ENCODE results near the gene DNAJA1. TPM values are rescaled to one million over a fixed set of nuclear protein-coding genes. Genes with fewer than 3 reads are reported as not detected.

DNAJA1 gene
- total RNA-seq, 1 experiment from 2014 or later: 74.5 TPM

DNA sequence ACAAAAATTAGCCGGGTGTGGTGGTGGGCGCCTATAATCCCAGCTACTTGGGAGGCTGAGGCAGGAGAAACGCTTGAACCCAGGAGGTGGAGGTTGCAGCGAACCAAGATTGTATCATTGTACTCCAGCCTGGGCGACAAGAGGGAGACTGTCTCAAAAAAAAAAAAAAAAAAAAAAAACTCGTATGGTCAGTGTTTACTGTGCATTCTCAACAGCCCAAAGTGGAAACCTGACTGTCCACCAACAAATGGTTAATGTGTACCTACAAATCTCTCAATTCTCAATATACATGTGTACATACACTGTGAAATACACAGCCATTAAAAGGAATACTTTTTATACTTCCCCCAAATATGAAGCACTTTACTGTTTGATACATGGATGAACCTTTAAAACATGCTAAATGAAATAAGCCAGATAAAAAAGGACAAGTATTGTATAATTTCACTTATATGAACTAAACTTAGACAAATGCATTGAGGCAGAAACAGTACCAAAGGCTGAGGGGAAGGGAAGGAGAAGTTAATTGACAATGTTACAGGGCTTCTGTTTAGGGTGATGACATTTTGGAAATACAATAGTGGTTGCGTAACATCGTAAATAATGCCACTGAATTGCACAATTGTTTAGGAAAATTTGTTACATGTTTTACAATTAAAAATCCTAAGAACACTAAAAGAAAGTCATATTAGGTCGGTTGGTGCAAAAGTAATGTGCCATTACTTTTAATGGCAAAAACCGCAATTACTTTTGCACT, 16.5 kb downstream of the DNAJA1 start:
- TF ChIP-seq ZNF121 (CRISPR knock-in tag; IDR thresholded peaks at IDR 0.05) (no peak), GABPB1 (CRISPR knock-in tag; IDR thresholded peaks at IDR 0.05) (peak; percentile 57)
- Mint-ChIP-seq H3K36me3 (peaks cover 27% of the 10 kb centered on the region), H3K27me3 (ENCODE audit: low read depth) (no peaks in the 10 kb centered on the region), H3K4me1 (peaks cover 19% of the 10 kb centered on the region), H3K4me3 (no peak overlapping the region), H3K9me3 (no peaks in the 10 kb centered on the region), H3K27ac (no peak overlapping the region)
- ChIA-PET CTCF (no interaction called here), POLR2A (no interaction called here)
- DNase-seq (ENCODE audit: low spot score) (no peak), ATAC-seq (no peak)

- DNase-seq (ENCODE audit: low spot score) (no peak), ATAC-seq (no peak)
- TF ChIP-seq, protein P1, sequence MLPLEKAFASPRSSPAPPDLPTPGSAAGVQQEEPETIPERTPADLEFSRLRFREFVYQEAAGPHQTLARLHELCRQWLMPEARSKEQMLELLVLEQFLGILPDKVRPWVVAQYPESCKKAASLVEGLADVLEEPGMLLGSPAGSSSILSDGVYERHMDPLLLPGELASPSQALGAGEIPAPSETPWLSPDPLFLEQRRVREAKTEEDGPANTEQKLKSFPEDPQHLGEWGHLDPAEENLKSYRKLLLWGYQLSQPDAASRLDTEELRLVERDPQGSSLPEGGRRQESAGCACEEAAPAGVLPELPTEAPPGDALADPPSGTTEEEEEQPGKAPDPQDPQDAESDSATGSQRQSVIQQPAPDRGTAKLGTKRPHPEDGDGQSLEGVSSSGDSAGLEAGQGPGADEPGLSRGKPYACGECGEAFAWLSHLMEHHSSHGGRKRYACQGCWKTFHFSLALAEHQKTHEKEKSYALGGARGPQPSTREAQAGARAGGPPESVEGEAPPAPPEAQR (CRISPR knock-in tag; IDR thresholded peaks at IDR 0.05): no peak
- TF ChIP-seq MYBL2 (CRISPR knock-in tag; IDR thresholded peaks at IDR 0.05) (no peak), FOXK1 (CRISPR knock-in tag; IDR thresholded peaks at IDR 0.05) (no peak)
- Mint-ChIP-seq H3K27me3 (ENCODE audit: low read depth) (no peaks in the 10 kb centered on the region), H3K4me1 (peaks cover 19% of the 10 kb centered on the region), H3K9me3 (no peaks in the 10 kb centered on the region), H3K36me3 (peaks cover 28% of the 10 kb centered on the region), H3K27ac (no peak overlapping the region), H3K4me3 (no peak overlapping the region)
- ChIA-PET POLR2A (interaction anchor here (1.5 kb wide), 1 partner anchor 18 kb away, joined by 5 read pairs; no protein-coding TSS in a partner anchor), CTCF (no interaction called here)
Observed at GRCh38 chr9:33042473-33042872, 17.4 kb downstream of the DNAJA1 start.

DNA sequence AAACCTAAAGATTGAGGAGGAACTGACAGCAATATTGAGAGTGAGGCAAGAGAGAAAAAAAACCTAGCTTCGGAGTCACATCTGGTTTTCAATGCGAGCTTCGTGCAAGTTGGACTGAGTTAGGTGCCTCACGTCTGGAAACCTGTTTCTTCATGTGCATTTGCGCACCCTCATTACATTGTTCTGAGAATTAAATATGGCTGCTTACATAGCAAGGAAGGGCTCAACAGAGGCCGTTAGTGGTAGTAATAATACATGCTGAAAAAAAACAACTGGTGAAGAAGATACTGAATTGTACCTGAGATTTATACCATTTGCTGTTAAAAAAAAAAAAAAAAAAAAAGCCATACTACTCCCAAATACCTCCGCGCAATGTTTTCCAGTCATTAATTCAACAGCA, 18.6 kb downstream of the DNAJA1 start:
- Mint-ChIP-seq H3K27me3 (ENCODE audit: low read depth) (no peaks in the 10 kb centered on the region), H3K4me3 (peak overlapping the region; percentile 78), H3K36me3 (peaks cover 26% of the 10 kb centered on the region), H3K9me3 (no peaks in the 10 kb centered on the region), H3K4me1 (peaks cover 19% of the 10 kb centered on the region), H3K27ac (peak overlapping the region; percentile 82)
- no peak for DNase-seq (ENCODE audit: low spot score)
- TF ChIP-seq, protein P2, sequence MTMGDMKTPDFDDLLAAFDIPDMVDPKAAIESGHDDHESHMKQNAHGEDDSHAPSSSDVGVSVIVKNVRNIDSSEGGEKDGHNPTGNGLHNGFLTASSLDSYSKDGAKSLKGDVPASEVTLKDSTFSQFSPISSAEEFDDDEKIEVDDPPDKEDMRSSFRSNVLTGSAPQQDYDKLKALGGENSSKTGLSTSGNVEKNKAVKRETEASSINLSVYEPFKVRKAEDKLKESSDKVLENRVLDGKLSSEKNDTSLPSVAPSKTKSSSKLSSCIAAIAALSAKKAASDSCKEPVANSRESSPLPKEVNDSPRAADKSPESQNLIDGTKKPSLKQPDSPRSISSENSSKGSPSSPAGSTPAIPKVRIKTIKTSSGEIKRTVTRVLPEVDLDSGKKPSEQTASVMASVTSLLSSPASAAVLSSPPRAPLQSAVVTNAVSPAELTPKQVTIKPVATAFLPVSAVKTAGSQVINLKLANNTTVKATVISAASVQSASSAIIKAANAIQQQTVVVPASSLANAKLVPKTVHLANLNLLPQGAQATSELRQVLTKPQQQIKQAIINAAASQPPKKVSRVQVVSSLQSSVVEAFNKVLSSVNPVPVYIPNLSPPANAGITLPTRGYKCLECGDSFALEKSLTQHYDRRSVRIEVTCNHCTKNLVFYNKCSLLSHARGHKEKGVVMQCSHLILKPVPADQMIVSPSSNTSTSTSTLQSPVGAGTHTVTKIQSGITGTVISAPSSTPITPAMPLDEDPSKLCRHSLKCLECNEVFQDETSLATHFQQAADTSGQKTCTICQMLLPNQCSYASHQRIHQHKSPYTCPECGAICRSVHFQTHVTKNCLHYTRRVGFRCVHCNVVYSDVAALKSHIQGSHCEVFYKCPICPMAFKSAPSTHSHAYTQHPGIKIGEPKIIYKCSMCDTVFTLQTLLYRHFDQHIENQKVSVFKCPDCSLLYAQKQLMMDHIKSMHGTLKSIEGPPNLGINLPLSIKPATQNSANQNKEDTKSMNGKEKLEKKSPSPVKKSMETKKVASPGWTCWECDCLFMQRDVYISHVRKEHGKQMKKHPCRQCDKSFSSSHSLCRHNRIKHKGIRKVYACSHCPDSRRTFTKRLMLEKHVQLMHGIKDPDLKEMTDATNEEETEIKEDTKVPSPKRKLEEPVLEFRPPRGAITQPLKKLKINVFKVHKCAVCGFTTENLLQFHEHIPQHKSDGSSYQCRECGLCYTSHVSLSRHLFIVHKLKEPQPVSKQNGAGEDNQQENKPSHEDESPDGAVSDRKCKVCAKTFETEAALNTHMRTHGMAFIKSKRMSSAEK (CRISPR knock-in tag; IDR thresholded peaks at IDR 0.05; ENCODE audit: borderline replicate concordance): no peak
- TF ChIP-seq ZNF671 (CRISPR knock-in tag; IDR thresholded peaks at IDR 0.05) (no peak), TCF7 (CRISPR knock-in tag; IDR thresholded peaks at IDR 0.05; ENCODE audit: low read depth) (no peak), CDX4 (CRISPR knock-in tag; IDR thresholded peaks at IDR 0.05; ENCODE audit: borderline replicate concordance) (no peak), RORB (CRISPR knock-in tag; IDR thresholded peaks at IDR 0.05) (no peak)
- TF ChIP-seq, protein P3, sequence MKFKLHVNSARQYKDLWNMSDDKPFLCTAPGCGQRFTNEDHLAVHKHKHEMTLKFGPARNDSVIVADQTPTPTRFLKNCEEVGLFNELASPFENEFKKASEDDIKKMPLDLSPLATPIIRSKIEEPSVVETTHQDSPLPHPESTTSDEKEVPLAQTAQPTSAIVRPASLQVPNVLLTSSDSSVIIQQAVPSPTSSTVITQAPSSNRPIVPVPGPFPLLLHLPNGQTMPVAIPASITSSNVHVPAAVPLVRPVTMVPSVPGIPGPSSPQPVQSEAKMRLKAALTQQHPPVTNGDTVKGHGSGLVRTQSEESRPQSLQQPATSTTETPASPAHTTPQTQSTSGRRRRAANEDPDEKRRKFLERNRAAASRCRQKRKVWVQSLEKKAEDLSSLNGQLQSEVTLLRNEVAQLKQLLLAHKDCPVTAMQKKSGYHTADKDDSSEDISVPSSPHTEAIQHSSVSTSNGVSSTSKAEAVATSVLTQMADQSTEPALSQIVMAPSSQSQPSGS (CRISPR knock-in tag; IDR thresholded peaks at IDR 0.05; ENCODE audit: borderline replicate concordance, low read depth): no peak
- no peak for ATAC-seq
- CTCF ChIA-PET: interaction anchor here (1.4 kb wide), 1 partner anchor 182 kb away, joined by 7 read pairs; no protein-coding TSS in a partner anchor
- POLR2A ChIA-PET: interaction anchor here (1.5 kb wide), 1 partner anchor 19 kb away, joined by 5 read pairs; no protein-coding TSS in a partner anchor

Data from WTC11 (cell line).